GM12878 (cell line): ENCODE results near the gene RNF44. TPM values are rescaled to one million over a fixed set of nuclear protein-coding genes. Genes with fewer than 3 reads are reported as not detected.

Source experiments
- ATAC-seq: fragments of 200-7000 bp; cut with Tn5 transposase; 3 replicates; pipeline ENCODE4 v1.9.1; 2020; ENCODE audit warnings: mild to moderate bottlenecking, moderate library complexity
- BruUV-seq: library from RNA; stranded (reverse); fragments of 400-500 nt; replicated peaks from 2 replicates; lab custom pipeline; 2021; lab: Mats Ljungman, UMichigan
- CTCF ChIA-PET: fragments of 300-600 bp; sonication (Branson Sonifier 250); formaldehyde crosslinking; extraction: SDS; loops from one replicate; lab custom pipeline; 2021; ENCODE audit warnings: inconsistent platforms; lab: Yijun Ruan, JAX
- POLR2A ChIA-PET: fragments of 350-600 bp; formaldehyde crosslinking; extraction: SDS; loops from one replicate; lab custom pipeline; 2021; ENCODE audit warnings: inconsistent platforms; lab: Charles Lee
- RAD21 ChIA-PET: fragments of 300-600 bp; sonication (Branson Sonifier 250); formaldehyde crosslinking; loops from one replicate; lab custom pipeline; 2023; ENCODE audit warnings: antibody characterized with exemption; ENCODE audit not compliant: unreplicated experiment; lab: Charles Lee
- SMC1A ChIA-PET: fragments of 300-600 bp; sonication (Branson Sonifier 250); formaldehyde crosslinking; loops from one replicate; lab custom pipeline; 2023; ENCODE audit not compliant: unreplicated experiment, uncharacterized antibody; lab: Charles Lee
- DNase-seq: peaks from one replicate; pipeline ENCODE4 v3.0.0-alpha.2; 2011; ENCODE audit warnings: low read depth, low spot score
- FAIRE-seq: peaks from 3 replicates; lab custom pipeline; 2011; peaks lifted over from hg19 to GRCh38; lab: Jason Lieb, UNC
- H2AFZ ChIP-seq: 2 replicates; pipeline ENCODE4 v1.6.0; 2011; ENCODE audit warnings: low read depth, low read length, control low read depth; ENCODE audit not compliant: control insufficient read depth
- H3K27ac ChIP-seq: 2 replicates; pipeline ENCODE4 v1.5.1; 2011; ENCODE audit warnings: control low read depth; ENCODE audit not compliant: control insufficient read depth, insufficient read depth
- H3K27me3 ChIP-seq, 2 experiments: replicated peaks in 1 of 2; 2 replicates each; pipeline versions ENCODE4 v1.6.0 to v1.6.1; 2011; ENCODE audit warnings: low read length in 1 of 2; ENCODE audit not compliant: control insufficient read depth in 2 of 2, insufficient read depth in 2 of 2
- H3K36me3 ChIP-seq, 2 experiments: 2 replicates each; pipeline ENCODE4 v1.5.1; 2011; ENCODE audit warnings: low read length in 1 of 2; ENCODE audit not compliant: control insufficient read depth in 2 of 2, insufficient read depth in 2 of 2
- H3K4me1 ChIP-seq: 2 replicates; pipeline ENCODE4 v1.6.1; 2011; ENCODE audit warnings: mild to moderate bottlenecking, low read length, moderate library complexity, mixed read lengths; ENCODE audit not compliant: control insufficient read depth, insufficient read depth
- H3K4me2 ChIP-seq: 2 replicates; pipeline ENCODE4 v1.6.0; 2011; ENCODE audit warnings: control low read depth; ENCODE audit not compliant: control insufficient read depth, insufficient read depth
- H3K4me3 ChIP-seq: fragments of 200-600 bp; sonication (generic); 2 replicates; pipeline ENCODE4 v1.5.1; 2016
- H3K79me2 ChIP-seq: 2 replicates; pipeline ENCODE4 v1.6.0; 2011; ENCODE audit warnings: low read length; ENCODE audit not compliant: control insufficient read depth, insufficient read depth
- H3K9ac ChIP-seq: 2 replicates; pipeline ENCODE4 v1.8.0; 2011; ENCODE audit warnings: low read length, control low read depth, mixed read lengths; ENCODE audit not compliant: control insufficient read depth, insufficient read depth
- H3K9me3 ChIP-seq: replicated peaks from 3 replicates; pipeline ENCODE4 v1.5.1; 2011; ENCODE audit warnings: mild to moderate bottlenecking, low read length; ENCODE audit not compliant: control insufficient read depth, insufficient read depth
- H4K20me1 ChIP-seq: 2 replicates; pipeline ENCODE4 v1.6.0; 2011; ENCODE audit not compliant: control insufficient read depth, insufficient read depth
- ATF7 ChIP-seq: fragments of 450-650 bp; IDR thresholded peaks from 2 replicates; pipeline ENCODE4 v1.6.1; 2016; ENCODE audit warnings: low read depth, mild to moderate bottlenecking
- BRCA1 ChIP-seq: IDR thresholded peaks from 2 replicates; pipeline ENCODE4 v1.6.1; 2011; ENCODE audit warnings: low read depth, low read length, improper control_type of control experiment
- CEBPB ChIP-seq, 2 experiments: fragments of 150-350 bp in 1 of 2; IDR thresholded peaks; 2 replicates each; pipeline ENCODE4 v1.6.1; 2012 to 2014; ENCODE audit warnings: low read depth in 2 of 2, low read length in 2 of 2, borderline replicate concordance in 1 of 2, inconsistent platforms in 1 of 2
- CHD1 ChIP-seq: IDR thresholded peaks from 2 replicates; pipeline ENCODE4 v1.6.1; 2012; ENCODE audit warnings: low read depth, low read length, improper control_type of control experiment
- MTA3 ChIP-seq: IDR thresholded peaks from 2 replicates; pipeline ENCODE4 v1.6.1; 2012; ENCODE audit warnings: low read length, inconsistent platforms, borderline replicate concordance
- RUNX3 ChIP-seq: IDR thresholded peaks from 2 replicates; pipeline ENCODE4 v1.6.1; 2012; ENCODE audit warnings: low read length, inconsistent platforms
- SUZ12 ChIP-seq: fragments of 200-600 bp; sonication (generic); IDR thresholded peaks from one replicate; pipeline ENCODE4 v1.6.1; 2018; ENCODE audit warnings: antibody characterized with exemption, mild to moderate bottlenecking; ENCODE audit not compliant: unreplicated experiment
- TCF12 ChIP-seq: IDR thresholded peaks from 2 replicates; pipeline ENCODE4 v1.6.1; 2011; ENCODE audit warnings: low read depth, mild to moderate bottlenecking, low read length
- TCF7 ChIP-seq: IDR thresholded peaks from 2 replicates; pipeline ENCODE4 v1.6.1; 2014; ENCODE audit warnings: antibody characterized with exemption, borderline replicate concordance
- ZBED1 ChIP-seq: IDR thresholded peaks from 2 replicates; pipeline ENCODE4 v1.6.1; 2016; ENCODE audit warnings: borderline replicate concordance
- WGBS: methylation state at CpG from one replicate; pipeline ENCODE4 v1.1.6; 2016; ENCODE audit warnings: low lambda C conversion rate; ENCODE audit not compliant: insufficient replicate concordance, insufficient coverage; ENCODE audit errors: missing lambda C conversion rate; 5-methylcytosine and 5-hydroxymethylcytosine counted together
- in situ Hi-C: fragments of 300-500 bp; cut with MboI; formaldehyde crosslinking; loops from 9 replicates; pipeline ENCODE4 v1.14.3; 2018; ENCODE audit warnings: mixed read lengths
- intact Hi-C: fragments of 100-400 bp; cut with micrococcal nuclease; formaldehyde crosslinking; loops from one replicate; pipeline ENCODE4 v1.14.2; 2022; ENCODE audit not compliant: unreplicated experiment
- polyA plus RNA-seq, 11 experiments: library from polyadenylated mRNA; depleted of rRNA in 4 of 11; unstranded in 6 of 11; stranded (reverse) in 5 of 11; fragments of >200 nt; fragmentation: Nextera tagmentation in 4 of 11; fragmentation: Illumina TruSeq in 1 of 11; extraction: Ambion mirVana in 4 of 11; extraction: Trizol in 1 of 11; gene quantifications; 1 replicate in 1 of 11; 2 replicates in 10 of 11; pipeline versions ENCODE4 v1.2.1 to v1.2.3, GENCODE V29; 2011 to 2016; ENCODE audit warnings: inconsistent platforms in 2 of 11, missing spikeins in 2 of 11, low read depth in 1 of 11
- total RNA-seq, 4 experiments: library from RNA; depleted of rRNA in 3 of 4; stranded (reverse); fragments of >200 nt in 3 of 4; fragmentation: Illumina TruSeq in 1 of 4; extraction: Trizol in 1 of 4; gene quantifications; 2 replicates each; pipeline versions ENCODE4 v1.2.1 to v1.2.3, GENCODE V29; 2013 to 2021
- TF ChIP-seq, protein P1 (sequence below): IDR thresholded peaks from 2 replicates; pipeline ENCODE4 v1.6.1; 2012; ENCODE audit warnings: low read depth, low read length, improper control_type of control experiment
- TF ChIP-seq, protein P2 (sequence below): fragments of 450-650 bp; IDR thresholded peaks from 2 replicates; pipeline ENCODE4 v1.6.1; 2017; ENCODE audit warnings: mild to moderate bottlenecking, moderate library complexity
- TF ChIP-seq, protein P3 (sequence below): fragments of 450-650 bp; formaldehyde crosslinking; IDR thresholded peaks from 2 replicates; pipeline ENCODE4 v1.4.0; 2022; ENCODE audit warnings: mild to moderate bottlenecking, moderate library complexity

Gene RNF44
- total and polyA plus RNA-seq, 10 of the 15 experiments (the other 5 are each of a cell fraction or from before 2014, with no cell fraction given), result 1.7 to 51.9 (median 7.9) TPM

DNA sequence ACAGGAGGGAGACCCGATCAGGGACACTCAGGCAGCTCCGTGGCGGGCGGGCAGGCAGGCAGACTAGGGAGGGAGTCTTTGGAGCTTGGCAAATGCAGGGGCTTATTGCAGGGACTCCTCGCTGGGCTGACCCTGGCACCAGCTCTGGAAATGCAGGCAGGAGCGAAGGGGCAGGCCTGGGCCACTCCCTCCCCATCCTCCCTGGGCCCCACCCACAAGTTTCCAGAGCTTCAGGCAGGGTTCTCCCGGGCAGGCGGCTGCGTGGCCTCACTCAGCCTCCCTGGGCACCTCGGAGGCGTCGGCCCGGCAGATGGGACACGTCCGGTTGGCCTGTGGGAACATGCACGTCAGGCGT, 8.5 kb downstream of the RNF44 start (continued):
- TF ChIP-seq, protein P1, sequence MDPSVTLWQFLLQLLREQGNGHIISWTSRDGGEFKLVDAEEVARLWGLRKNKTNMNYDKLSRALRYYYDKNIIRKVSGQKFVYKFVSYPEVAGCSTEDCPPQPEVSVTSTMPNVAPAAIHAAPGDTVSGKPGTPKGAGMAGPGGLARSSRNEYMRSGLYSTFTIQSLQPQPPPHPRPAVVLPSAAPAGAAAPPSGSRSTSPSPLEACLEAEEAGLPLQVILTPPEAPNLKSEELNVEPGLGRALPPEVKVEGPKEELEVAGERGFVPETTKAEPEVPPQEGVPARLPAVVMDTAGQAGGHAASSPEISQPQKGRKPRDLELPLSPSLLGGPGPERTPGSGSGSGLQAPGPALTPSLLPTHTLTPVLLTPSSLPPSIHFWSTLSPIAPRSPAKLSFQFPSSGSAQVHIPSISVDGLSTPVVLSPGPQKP, result no peak
- no peak for TF ChIP-seq RUNX3

DNA sequence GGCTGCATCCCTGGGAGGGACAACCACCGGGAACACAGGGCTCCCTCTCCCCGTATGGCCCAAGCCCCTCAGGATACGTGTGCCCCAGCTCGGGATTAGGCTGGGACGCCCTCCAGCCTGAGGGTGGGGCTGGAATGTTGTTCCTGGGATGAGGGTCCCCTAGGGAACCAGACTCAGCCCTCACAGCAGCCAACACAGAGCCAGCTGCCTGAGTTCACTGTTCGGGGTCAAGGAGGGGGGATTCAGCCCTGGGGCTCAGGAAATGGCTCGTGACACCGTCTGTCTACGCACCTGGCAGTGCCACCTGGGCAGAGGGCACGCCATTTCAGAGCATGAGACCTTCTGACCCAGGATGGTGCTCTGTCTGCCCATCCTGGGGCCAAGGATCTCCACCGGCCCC, 8.9 kb downstream of the RNF44 start:
- DNase-seq, result no peak
- H2AFZ ChIP-seq, result no peak overlapping the region
- POLR2A ChIA-PET, result no interaction called here
- no peak overlapping the region for H3K4me3 ChIP-seq
- no peaks in the 10 kb centered on the region for H3K27me3 ChIP-seq
- SMC1A ChIA-PET, result no interaction called here
- no peak overlapping the region for H3K4me2 ChIP-seq
- ATAC-seq, result no peak
- 94% methylated on average over 10 of the region's 11 CpGs for WGBS
- peaks cover 31% of the 10 kb centered on the region for H3K4me1 ChIP-seq
- H3K36me3 ChIP-seq, result peaks cover 14 to 39% of the 10 kb centered on the region in 2 experiments
- FAIRE-seq, result no peak
- CTCF ChIA-PET, result no interaction called here
- intact Hi-C loops (no loop called here), in situ Hi-C loops (no loop called here)
- H3K9me3 ChIP-seq, result no peaks in the 10 kb centered on the region
- RAD21 ChIA-PET, result no interaction called here
- BruUV-seq, result no TSS peak
- TF ChIP-seq CEBPB (IDR thresholded peaks at IDR 0.05; ENCODE audit: borderline replicate concordance in 1 of 2, low read depth in 2 of 2, low read length in 2 of 2) (no peak), ZBED1 (no peak), CHD1 (no peak), TCF12 (no peak), BRCA1 (no peak), ATF7 (no peak), MTA3 (no peak), SUZ12 (no peak), TCF7 (no peak)
- TF ChIP-seq, protein P2, sequence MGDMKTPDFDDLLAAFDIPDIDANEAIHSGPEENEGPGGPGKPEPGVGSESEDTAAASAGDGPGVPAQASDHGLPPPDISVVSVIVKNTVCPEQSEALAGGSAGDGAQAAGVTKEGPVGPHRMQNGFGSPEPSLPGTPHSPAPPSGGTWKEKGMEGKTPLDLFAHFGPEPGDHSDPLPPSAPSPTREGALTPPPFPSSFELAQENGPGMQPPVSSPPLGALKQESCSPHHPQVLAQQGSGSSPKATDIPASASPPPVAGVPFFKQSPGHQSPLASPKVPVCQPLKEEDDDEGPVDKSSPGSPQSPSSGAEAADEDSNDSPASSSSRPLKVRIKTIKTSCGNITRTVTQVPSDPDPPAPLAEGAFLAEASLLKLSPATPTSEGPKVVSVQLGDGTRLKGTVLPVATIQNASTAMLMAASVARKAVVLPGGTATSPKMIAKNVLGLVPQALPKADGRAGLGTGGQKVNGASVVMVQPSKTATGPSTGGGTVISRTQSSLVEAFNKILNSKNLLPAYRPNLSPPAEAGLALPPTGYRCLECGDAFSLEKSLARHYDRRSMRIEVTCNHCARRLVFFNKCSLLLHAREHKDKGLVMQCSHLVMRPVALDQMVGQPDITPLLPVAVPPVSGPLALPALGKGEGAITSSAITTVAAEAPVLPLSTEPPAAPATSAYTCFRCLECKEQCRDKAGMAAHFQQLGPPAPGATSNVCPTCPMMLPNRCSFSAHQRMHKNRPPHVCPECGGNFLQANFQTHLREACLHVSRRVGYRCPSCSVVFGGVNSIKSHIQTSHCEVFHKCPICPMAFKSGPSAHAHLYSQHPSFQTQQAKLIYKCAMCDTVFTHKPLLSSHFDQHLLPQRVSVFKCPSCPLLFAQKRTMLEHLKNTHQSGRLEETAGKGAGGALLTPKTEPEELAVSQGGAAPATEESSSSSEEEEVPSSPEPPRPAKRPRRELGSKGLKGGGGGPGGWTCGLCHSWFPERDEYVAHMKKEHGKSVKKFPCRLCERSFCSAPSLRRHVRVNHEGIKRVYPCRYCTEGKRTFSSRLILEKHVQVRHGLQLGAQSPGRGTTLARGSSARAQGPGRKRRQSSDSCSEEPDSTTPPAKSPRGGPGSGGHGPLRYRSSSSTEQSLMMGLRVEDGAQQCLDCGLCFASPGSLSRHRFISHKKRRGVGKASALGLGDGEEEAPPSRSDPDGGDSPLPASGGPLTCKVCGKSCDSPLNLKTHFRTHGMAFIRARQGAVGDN, result no peak
- TF ChIP-seq, protein P3, sequence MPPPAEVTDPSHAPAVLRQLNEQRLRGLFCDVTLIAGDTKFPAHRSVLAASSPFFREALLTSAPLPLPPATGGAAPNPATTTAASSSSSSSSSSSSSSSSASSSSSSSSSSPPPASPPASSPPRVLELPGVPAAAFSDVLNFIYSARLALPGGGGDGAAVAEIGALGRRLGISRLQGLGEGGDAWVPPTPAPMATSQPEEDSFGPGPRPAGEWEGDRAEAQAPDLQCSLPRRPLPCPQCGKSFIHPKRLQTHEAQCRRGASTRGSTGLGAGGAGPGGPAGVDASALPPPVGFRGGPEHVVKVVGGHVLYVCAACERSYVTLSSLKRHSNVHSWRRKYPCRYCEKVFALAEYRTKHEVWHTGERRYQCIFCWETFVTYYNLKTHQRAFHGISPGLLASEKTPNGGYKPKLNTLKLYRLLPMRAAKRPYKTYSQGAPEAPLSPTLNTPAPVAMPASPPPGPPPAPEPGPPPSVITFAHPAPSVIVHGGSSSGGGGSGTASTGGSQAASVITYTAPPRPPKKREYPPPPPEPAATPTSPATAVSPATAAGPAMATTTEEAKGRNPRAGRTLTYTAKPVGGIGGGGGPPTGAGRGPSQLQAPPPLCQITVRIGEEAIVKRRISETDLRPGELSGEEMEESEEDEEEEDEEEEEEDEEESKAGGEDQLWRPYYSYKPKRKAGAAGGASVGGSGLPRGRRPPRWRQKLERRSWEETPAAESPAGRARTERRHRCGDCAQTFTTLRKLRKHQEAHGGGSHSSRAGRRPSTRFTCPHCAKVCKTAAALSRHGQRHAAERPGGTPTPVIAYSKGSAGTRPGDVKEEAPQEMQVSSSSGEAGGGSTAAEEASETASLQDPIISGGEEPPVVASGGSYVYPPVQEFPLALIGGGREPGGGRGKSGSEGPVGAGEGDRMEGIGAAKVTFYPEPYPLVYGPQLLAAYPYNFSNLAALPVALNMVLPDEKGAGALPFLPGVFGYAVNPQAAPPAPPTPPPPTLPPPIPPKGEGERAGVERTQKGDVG (CRISPR knock-in tag), result no peak
- no peak overlapping the region for H3K9ac ChIP-seq
- no peak overlapping the region for H3K27ac ChIP-seq
- peaks cover 19% of the 10 kb centered on the region for H3K79me2 ChIP-seq
- H4K20me1 ChIP-seq, result no peaks in the 10 kb centered on the region; the same call in 1 of the 2 replicates
